ENCODE results near the gene SMARCC1.
"Not testable (repeated sequence)": the region's sequence is repeated elsewhere in the genome, so short reads cannot be mapped to it uniquely, and the experiment has no call there.

Gene SMARCC1

DNA sequence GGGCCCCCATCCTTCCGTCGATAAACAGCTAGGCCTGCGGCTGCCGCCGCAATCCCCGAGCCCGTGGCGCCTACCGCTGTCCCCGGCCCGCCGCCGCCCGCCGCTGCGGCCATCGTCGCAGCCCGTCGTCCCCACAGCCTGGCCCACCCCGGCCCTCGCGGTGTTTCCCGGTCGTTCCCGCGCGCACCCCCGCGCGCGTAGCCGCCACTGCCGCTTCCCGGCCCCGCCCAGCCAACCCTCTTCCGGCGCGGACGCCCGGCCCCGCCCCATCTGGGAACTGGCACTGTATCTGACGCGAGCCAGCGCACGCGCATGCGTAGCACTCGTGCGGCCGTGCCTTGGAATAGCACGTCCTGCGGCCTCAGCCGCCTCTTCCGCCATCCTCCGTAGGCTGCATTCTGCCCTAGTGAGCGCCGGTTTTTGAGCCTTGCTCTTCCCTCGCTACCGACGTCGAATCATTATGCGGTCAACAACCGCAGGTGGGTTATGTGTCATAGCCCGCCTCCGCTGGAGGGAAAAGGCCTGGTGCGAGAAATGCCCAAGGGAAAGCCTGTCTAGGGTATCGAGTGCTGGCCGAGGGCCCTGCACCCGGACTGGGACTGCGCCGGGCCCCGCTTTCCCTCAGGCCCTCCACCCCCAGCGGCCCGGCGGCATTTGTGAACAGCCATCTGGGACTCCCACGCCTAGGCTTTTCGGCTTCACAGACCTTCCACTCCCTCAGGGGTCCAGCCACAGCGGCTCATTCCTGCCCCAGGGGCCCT, at the start of gene SMARCC1:
SMARCC1 (minus strand) TSS at position 209 of the 761 bp plus-strand sequence; CDS start at position 113, 96 bp downstream.
- TF ChIP-seq, protein P1, sequence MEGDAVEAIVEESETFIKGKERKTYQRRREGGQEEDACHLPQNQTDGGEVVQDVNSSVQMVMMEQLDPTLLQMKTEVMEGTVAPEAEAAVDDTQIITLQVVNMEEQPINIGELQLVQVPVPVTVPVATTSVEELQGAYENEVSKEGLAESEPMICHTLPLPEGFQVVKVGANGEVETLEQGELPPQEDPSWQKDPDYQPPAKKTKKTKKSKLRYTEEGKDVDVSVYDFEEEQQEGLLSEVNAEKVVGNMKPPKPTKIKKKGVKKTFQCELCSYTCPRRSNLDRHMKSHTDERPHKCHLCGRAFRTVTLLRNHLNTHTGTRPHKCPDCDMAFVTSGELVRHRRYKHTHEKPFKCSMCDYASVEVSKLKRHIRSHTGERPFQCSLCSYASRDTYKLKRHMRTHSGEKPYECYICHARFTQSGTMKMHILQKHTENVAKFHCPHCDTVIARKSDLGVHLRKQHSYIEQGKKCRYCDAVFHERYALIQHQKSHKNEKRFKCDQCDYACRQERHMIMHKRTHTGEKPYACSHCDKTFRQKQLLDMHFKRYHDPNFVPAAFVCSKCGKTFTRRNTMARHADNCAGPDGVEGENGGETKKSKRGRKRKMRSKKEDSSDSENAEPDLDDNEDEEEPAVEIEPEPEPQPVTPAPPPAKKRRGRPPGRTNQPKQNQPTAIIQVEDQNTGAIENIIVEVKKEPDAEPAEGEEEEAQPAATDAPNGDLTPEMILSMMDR (IDR thresholded peaks at IDR 0.05; ENCODE audit: low read depth, low read length): no peak
- peak within 1 kb of the TSS; percentile 90 for H3K4me3 ChIP-seq (ENCODE audit: low read depth, low read length)

DNA sequence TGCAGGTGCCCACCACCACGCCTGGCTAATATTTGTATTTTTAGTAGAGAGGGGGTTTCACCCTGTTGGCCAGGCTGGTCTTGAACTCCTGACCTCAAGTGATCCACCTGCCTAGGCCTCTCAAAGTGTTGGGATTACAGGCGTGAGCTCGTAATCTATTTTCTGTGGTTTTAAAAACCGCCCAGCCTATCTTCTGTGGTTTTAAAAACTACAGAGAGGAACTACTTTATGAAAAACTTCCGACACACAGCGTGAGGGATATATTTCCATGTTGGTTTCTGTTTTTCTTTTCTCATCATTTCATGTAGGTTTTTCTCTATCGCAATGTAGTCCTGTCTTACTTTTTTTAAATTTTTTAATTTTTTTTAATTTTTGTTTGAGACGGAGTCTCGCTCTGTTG, 47.8 kb upstream of the SMARCC1 start:
- not testable (repeated sequence) for H3K4me3 ChIP-seq (ENCODE audit: low read depth, low read length)

GRCh38 chr3:47825590-47825989, 43.9 kb upstream of the SMARCC1 start:
- H3K4me3 ChIP-seq (ENCODE audit: low read depth, low read length): peak overlapping the region; percentile 94
- TF ChIP-seq, protein P1 (IDR thresholded peaks at IDR 0.05; ENCODE audit: low read depth, low read length): no peak

- TF ChIP-seq, protein P1 (IDR thresholded peaks at IDR 0.05; ENCODE audit: low read depth, low read length): peak; percentile 63
Observed at GRCh38 chr3:47824541-47825473, 43.1 kb upstream of the SMARCC1 start.

DNA sequence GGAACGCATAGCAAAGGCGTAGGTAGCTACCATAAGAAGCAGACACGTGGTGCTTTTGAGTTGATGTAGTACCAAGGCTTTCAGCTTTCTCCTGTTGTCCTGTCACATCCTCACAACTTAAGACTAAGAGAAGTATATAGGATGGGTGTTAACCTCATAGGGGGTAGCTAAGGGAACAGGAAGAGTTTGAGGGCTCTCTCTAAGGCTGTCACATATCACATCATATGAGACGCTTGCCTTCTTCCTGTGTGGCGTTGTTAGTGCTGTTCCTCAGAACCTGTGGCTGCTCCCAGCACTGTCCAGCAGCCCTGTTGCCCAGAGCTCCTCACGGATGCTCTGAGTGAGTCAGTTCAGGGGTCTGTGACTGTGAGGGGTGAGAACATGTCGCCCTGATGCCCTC, 35.9 kb upstream of the SMARCC1 start:
- H3K4me3 ChIP-seq (ENCODE audit: low read depth, low read length): no peak overlapping the region
- TF ChIP-seq, protein P1 (IDR thresholded peaks at IDR 0.05; ENCODE audit: low read depth, low read length): no peak

More at GRCh38 chr3:47824541-47825473, 43.1 kb upstream of the SMARCC1 start:
- peak overlapping the region; percentile 94 for H3K4me3 ChIP-seq (ENCODE audit: low read depth, low read length)

DNA sequence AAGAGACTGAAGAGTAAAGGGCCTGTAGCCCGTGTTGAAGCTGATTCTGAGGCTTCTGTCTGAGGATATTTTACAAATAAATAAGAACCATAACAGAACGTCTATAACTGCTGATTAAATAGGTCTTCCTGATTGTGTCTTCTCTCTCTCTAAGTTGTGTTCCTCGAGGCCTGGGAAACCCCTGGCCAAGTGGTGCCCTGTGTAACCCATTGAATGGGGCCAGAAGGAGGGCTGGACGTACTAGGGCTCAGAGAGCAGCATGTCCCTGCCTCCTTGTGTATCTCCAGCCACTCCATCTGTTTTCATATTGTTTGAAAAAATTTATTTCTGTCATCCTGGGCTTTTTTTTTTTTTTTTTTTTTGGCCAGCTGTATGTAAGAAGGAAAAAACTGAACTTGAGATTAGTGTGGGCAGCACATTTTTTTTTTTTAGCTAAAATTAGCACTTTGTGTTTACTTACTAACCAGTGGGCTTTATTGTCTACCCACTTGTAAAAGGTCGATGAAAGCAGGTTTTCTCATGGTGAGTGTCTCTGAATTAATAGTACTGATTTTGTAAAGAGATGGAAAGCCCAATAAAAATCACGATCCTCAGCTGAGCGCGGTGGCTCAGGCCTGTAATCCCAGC, 32.0 kb upstream of the SMARCC1 start:
- no peak overlapping the region for H3K4me3 ChIP-seq (ENCODE audit: low read depth, low read length)
- TF ChIP-seq, protein P1 (IDR thresholded peaks at IDR 0.05; ENCODE audit: low read depth, low read length): no peak

DNA sequence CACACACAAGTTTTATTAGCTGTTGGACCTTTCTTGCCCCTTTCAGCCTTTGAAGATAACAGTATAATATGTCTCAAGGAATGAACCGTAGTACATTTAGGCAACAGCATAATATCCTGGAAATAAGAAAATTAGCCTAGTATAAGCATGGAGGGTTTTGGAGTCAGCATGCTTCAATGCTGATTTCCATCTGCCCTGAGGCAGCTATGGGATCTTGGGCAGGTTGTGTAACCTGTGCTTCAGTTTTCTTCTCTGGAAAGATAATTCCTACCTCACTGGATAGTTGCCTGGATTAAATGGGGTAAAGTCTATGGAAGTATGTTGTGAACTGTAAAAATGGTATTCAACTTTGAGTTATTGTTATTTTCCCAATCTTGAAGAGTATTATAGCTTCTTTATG, 22.9 kb upstream of the SMARCC1 start:
- TF ChIP-seq, protein P1 (IDR thresholded peaks at IDR 0.05; ENCODE audit: low read depth, low read length): no peak
- no peak overlapping the region for H3K4me3 ChIP-seq (ENCODE audit: low read depth, low read length)

All from WI38 (cell line).